IMR-90 (cell line): Measurements from ENCODE around the gene RAB1B. TPM values are rescaled to one million over a fixed set of nuclear protein-coding genes. Genes with fewer than 3 reads are reported as not detected.

Experiments used
- ATAC-seq: fragments of 200-7000 bp; cut with Tn5 transposase; 2 replicates; pipeline ENCODE4 v1.9.1; 2020; ENCODE audit warnings: low read depth, mild to moderate bottlenecking, moderate library complexity
- BruUV-seq: library from RNA; stranded (reverse); fragments of 400-500 nt; replicated peaks from 2 replicates; lab custom pipeline; 2021; lab: Mats Ljungman, UMichigan
- CTCF ChIA-PET: fragments of 300-600 bp; formaldehyde crosslinking; extraction: SDS; loops from one replicate; lab custom pipeline; 2021; ENCODE audit warnings: antibody characterized with exemption; lab: Yijun Ruan, JAX
- POLR2A ChIA-PET: fragments of 300-600 bp; sonication (Branson Sonifier 250); formaldehyde crosslinking; loops from one replicate; lab custom pipeline; 2022; ENCODE audit warnings: antibody characterized with exemption; ENCODE audit not compliant: unreplicated experiment; lab: Charles Lee
- DNase-seq: peaks from one replicate; pipeline ENCODE4 v3.0.0; 2013
- H2AFZ ChIP-seq: replicated peaks from 2 replicates; pipeline ENCODE3; 2013; ENCODE audit warnings: low read length, mild to moderate bottlenecking; ENCODE audit not compliant: poor library complexity
- H2AK5ac ChIP-seq: 2 replicates; pipeline ENCODE4 v1.6.1; 2013; ENCODE audit warnings: low read depth, low read length, inconsistent platforms
- H2AK9ac ChIP-seq: replicated peaks from 2 replicates; pipeline ENCODE3; 2013; ENCODE audit warnings: mild to moderate bottlenecking, low read depth, low read length, moderate library complexity; ENCODE audit not compliant: poor library complexity
- H2BK120ac ChIP-seq: 2 replicates; pipeline ENCODE4 v1.6.1; 2013; ENCODE audit warnings: low read depth, low read length, inconsistent platforms
- H2BK15ac ChIP-seq: 3 replicates; pipeline ENCODE4 v1.6.1; 2013; ENCODE audit warnings: low read depth, low read length, inconsistent platforms
- H2BK20ac ChIP-seq: 2 replicates; pipeline ENCODE4 v1.6.1; 2013; ENCODE audit warnings: low read depth, mild to moderate bottlenecking, inconsistent platforms, low read length, moderate library complexity
- H2BK5ac ChIP-seq: 2 replicates; pipeline ENCODE4 v1.6.1; 2013; ENCODE audit warnings: mild to moderate bottlenecking, low read depth, low read length, inconsistent platforms; ENCODE audit not compliant: poor library complexity, severe bottlenecking
- H3K14ac ChIP-seq: replicated peaks from 2 replicates; pipeline ENCODE4 v1.6.1; 2013; ENCODE audit warnings: low read depth, low read length, inconsistent platforms
- H3K18ac ChIP-seq: 2 replicates; pipeline ENCODE4 v1.6.1; 2013; ENCODE audit warnings: low read depth, low read length, control low read depth
- H3K23ac ChIP-seq: 2 replicates; pipeline ENCODE4 v1.6.1; 2013; ENCODE audit warnings: low read depth, low read length, inconsistent platforms
- H3K27ac ChIP-seq: 2 replicates; pipeline ENCODE4 v1.5.1; 2013; ENCODE audit warnings: mild to moderate bottlenecking, control low read depth, low read length; ENCODE audit not compliant: insufficient read depth
- H3K27me3 ChIP-seq: 2 replicates; pipeline ENCODE4 v1.6.1; 2013; ENCODE audit warnings: low read length; ENCODE audit not compliant: control insufficient read depth, insufficient read depth
- H3K36me3 ChIP-seq: 2 replicates; pipeline ENCODE4 v1.6.1; 2013; ENCODE audit warnings: low read length, mixed read lengths; ENCODE audit not compliant: control insufficient read depth, insufficient read depth
- H3K4ac ChIP-seq: 2 replicates; pipeline ENCODE4 v1.6.1; 2013; ENCODE audit warnings: low read depth, low read length, inconsistent platforms
- H3K4me1 ChIP-seq: 2 replicates; pipeline ENCODE4 v1.6.1; 2013; ENCODE audit warnings: low read length, mixed read lengths; ENCODE audit not compliant: control insufficient read depth, insufficient read depth
- H3K4me2 ChIP-seq: 2 replicates; pipeline ENCODE4 v1.6.1; 2013; ENCODE audit warnings: low read depth, mild to moderate bottlenecking, control low read depth, low read length, moderate library complexity
- H3K4me3 ChIP-seq: 2 replicates; pipeline ENCODE4 v1.5.1; 2013; ENCODE audit warnings: low read depth, mild to moderate bottlenecking, control low read depth, low read length, moderate library complexity; ENCODE audit not compliant: insufficient read depth
- H3K56ac ChIP-seq: 2 replicates; pipeline ENCODE4 v1.6.1; 2013; ENCODE audit warnings: low read length, inconsistent platforms; ENCODE audit not compliant: insufficient read depth; ENCODE audit errors: extremely low read depth
- H3K79me1 ChIP-seq, 2 experiments: 2 replicates each; pipeline ENCODE4 v1.6.1; 2013; ENCODE audit warnings: low read length in 2 of 2, inconsistent platforms in 1 of 2, low read depth in 1 of 2
- H3K9ac ChIP-seq: 2 replicates; pipeline ENCODE4 v1.6.1; 2013; ENCODE audit warnings: low read depth, low read length, control low read depth
- H3K9me1 ChIP-seq: 2 replicates; pipeline ENCODE4 v1.6.1; 2013; ENCODE audit warnings: low read length, inconsistent platforms; ENCODE audit not compliant: insufficient read depth
- H3K9me3 ChIP-seq: 2 replicates; pipeline ENCODE4 v1.6.1; 2013; ENCODE audit warnings: low read length; ENCODE audit not compliant: control insufficient read depth, insufficient read depth
- H4K20me1 ChIP-seq: 2 replicates; pipeline ENCODE4 v1.6.1; 2013; ENCODE audit warnings: low read length, inconsistent platforms; ENCODE audit not compliant: insufficient read depth
- H4K5ac ChIP-seq: 2 replicates; pipeline ENCODE4 v1.6.1; 2013; ENCODE audit warnings: mild to moderate bottlenecking, low read depth, low read length, control low read depth
- H4K8ac ChIP-seq, 2 experiments: 2 replicates each; pipeline ENCODE4 v1.6.1; 2013; ENCODE audit warnings: low read depth in 2 of 2, low read length in 2 of 2, control low read depth in 1 of 2, inconsistent platforms in 1 of 2
- H4K91ac ChIP-seq: 2 replicates; pipeline ENCODE4 v1.6.1; 2013; ENCODE audit warnings: low read depth, low read length, inconsistent platforms; ENCODE audit not compliant: insufficient read depth
- BHLHE40 ChIP-seq: fragments of 150-350 bp; IDR thresholded peaks from 2 replicates; pipeline ENCODE4 v1.6.1; 2016; ENCODE audit warnings: mild to moderate bottlenecking, low read depth, low read length
- CEBPB ChIP-seq: IDR thresholded peaks from 2 replicates; pipeline ENCODE4 v1.6.1; 2012; ENCODE audit warnings: low read depth, low read length, improper control_type of control experiment
- CHD1 ChIP-seq: IDR thresholded peaks from 2 replicates; pipeline ENCODE4 v1.6.1; 2012; ENCODE audit warnings: low read depth, low read length, improper control_type of control experiment
- CTCF ChIP-seq: conservative IDR thresholded peaks from 2 replicates; pipeline ENCODE4 v1.5.1; 2012; ENCODE audit warnings: mild to moderate bottlenecking, low read depth, low read length, improper control_type of control experiment
- ELK1 ChIP-seq: fragments of 150-350 bp; IDR thresholded peaks from 2 replicates; pipeline ENCODE4 v1.6.1; 2016; ENCODE audit warnings: low read depth, mild to moderate bottlenecking, low read length, moderate library complexity, borderline replicate concordance
- FOS ChIP-seq: fragments of 150-350 bp; IDR thresholded peaks from 2 replicates; pipeline ENCODE4 v1.6.1; 2016; ENCODE audit warnings: low read depth, low read length
- MAFK ChIP-seq: IDR thresholded peaks from 2 replicates; pipeline ENCODE4 v1.6.1; 2012; ENCODE audit warnings: low read depth, low read length, improper control_type of control experiment
- NFE2L2 ChIP-seq: fragments of 150-350 bp; IDR thresholded peaks from 2 replicates; pipeline ENCODE4 v1.6.1; 2016; ENCODE audit warnings: low read depth, mild to moderate bottlenecking, low read length
- POLR2A ChIP-seq: IDR thresholded peaks from 2 replicates; pipeline ENCODE4 v1.6.1; 2012; ENCODE audit warnings: mild to moderate bottlenecking, low read depth, low read length
- RAD21 ChIP-seq: IDR thresholded peaks from 2 replicates; pipeline ENCODE4 v1.6.1; 2012; ENCODE audit warnings: low read length, improper control_type of control experiment
- RCOR1 ChIP-seq: IDR thresholded peaks from 2 replicates; pipeline ENCODE4 v1.6.1; 2012; ENCODE audit warnings: mild to moderate bottlenecking, low read length, improper control_type of control experiment; ENCODE audit not compliant: insufficient replicate concordance
- RFX5 ChIP-seq: IDR thresholded peaks from 2 replicates; pipeline ENCODE4 v1.8.0; 2012; ENCODE audit warnings: low read depth, mild to moderate bottlenecking, low read length, moderate library complexity
- SMC3 ChIP-seq: fragments of 150-350 bp; IDR thresholded peaks from 2 replicates; pipeline ENCODE4 v1.6.1; 2016; ENCODE audit warnings: low read depth, mild to moderate bottlenecking, antibody characterized with exemption, low read length, moderate library complexity
- WGBS, 2 experiments: methylation state at CpG; one replicate each; pipeline versions ENCODE4 v1.1.5 to v1.1.7; 2013; ENCODE audit warnings: missing lambda C conversion rate in 2 of 2; ENCODE audit not compliant: insufficient read length in 1 of 2; ENCODE audit errors: extremely low coverage in 2 of 2; 5-methylcytosine and 5-hydroxymethylcytosine counted together
- dilution Hi-C: fragments of 300-500 bp; cut with HindIII; formaldehyde crosslinking; loops from one replicate; pipeline ENCODE4 v1.14.3; 2018; ENCODE audit warnings: low sequenced_read_pairs; ENCODE audit not compliant: unreplicated experiment
- in situ Hi-C: fragments of 300-500 bp; cut with MboI; formaldehyde crosslinking; loops from 3 replicates; pipeline ENCODE4 v1.14.3; 2019; ENCODE audit warnings: low sequenced_read_pairs, inconsistent platforms, mixed read lengths
- intact Hi-C: fragments of 100-400 bp; cut with micrococcal nuclease; formaldehyde crosslinking; loops from 2 replicates; pipeline ENCODE4 v1.10.0; 2022
- polyA plus RNA-seq, 3 experiments: library from polyadenylated mRNA; depleted of rRNA; stranded (reverse); fragments of >200 nt; gene quantifications; 2 replicates each; pipeline ENCODE4 v1.2.3, GENCODE V29; 2012; ENCODE audit warnings: low replicate concordance in 1 of 3
- total RNA-seq: library from RNA; depleted of rRNA; stranded (reverse); fragments of >200 nt; gene quantifications from 2 replicates; pipeline ENCODE4 v1.2.3, GENCODE V29; 2012

The RAB1B gene
- total and polyA plus RNA-seq, 2 of the 4 experiments (the other 2 are of a cell fraction): 83.7 to 248 TPM

- Histone ChIP-seq H3K9me3 (no peaks in the 10 kb centered on the region), H4K20me1 (peaks cover 15% of the 10 kb centered on the region), H2BK15ac (no peak within 1 kb of the TSS; the same call in 2 of the 3 replicates), H2BK120ac (peak within 1 kb of the TSS; percentile 43), H3K23ac (peak within 1 kb of the TSS; percentile 91), H2AK9ac (peak within 1 kb of the TSS; percentile 99), H2AK5ac (peak within 1 kb of the TSS; percentile 90), H3K9ac (peak within 1 kb of the TSS; percentile 99), H3K56ac (peak within 1 kb of the TSS; percentile 90), H3K14ac (peak within 1 kb of the TSS; percentile 99), H3K4me2 (peak within 1 kb of the TSS; percentile 98), H2BK5ac (peak within 1 kb of the TSS; percentile 93), H2AFZ (peak within 1 kb of the TSS; percentile 98), H3K4me3 (peak within 1 kb of the TSS; percentile 69), H3K36me3 (peaks cover 16% of the 10 kb centered on the region; the same call in 1 of the 2 replicates), H3K18ac (peak within 1 kb of the TSS; percentile 38), H3K79me1 (peaks cover 15 to 40% of the 10 kb centered on the region in 2 experiments; a peak in 3 of 4 replicates), H4K5ac (peak within 1 kb of the TSS; percentile 92), H3K27me3 (peaks cover 29% of the 10 kb centered on the region), H4K91ac (peak within 1 kb of the TSS; percentile 95), H3K4ac (peak within 1 kb of the TSS; percentile 98), H2BK20ac (no peak within 1 kb of the TSS; the same call in 1 of the 2 replicates), H4K8ac (peak within 1 kb of the TSS; percentile 93 to 98), H3K9me1 (peaks cover 17% of the 10 kb centered on the region), H3K27ac (peak within 1 kb of the TSS; percentile 86), H3K4me1 (peaks cover 11% of the 10 kb centered on the region)
- in situ Hi-C loops (no loop called here), intact Hi-C loops (loop anchor here (1.0 to 2.0 kb wide), 2 partner anchors 39 to 66 kb away; no protein-coding TSS in a partner anchor), dilution Hi-C loops (no loop called here)
- BruUV-seq: no TSS peak
- ATAC-seq (peak; percentile 95), DNase-seq (peak; percentile 100)
- POLR2A ChIA-PET: interaction anchor here (0.6 to 1.2 kb wide), 7 partner anchors 8 to 236 kb away, joined by 3 to 16 read pairs (median 3); partner anchors contain the start of gene CD248
- CTCF ChIA-PET: interaction anchor here (0.6 to 1.0 kb wide), 2 partner anchors 28 to 810 kb away, joined by 3 read pairs; no protein-coding TSS in a partner anchor
- WGBS, 2 experiments: 0% methylated on average over 50 of the region's 87 CpGs; no CpG with 5 or more reads in 1 of the 2 experiments
- TF ChIP-seq MAFK (no peak), RAD21 (no peak), POLR2A (peak; percentile 97), SMC3 (no peak), NFE2L2 (no peak), CHD1 (no peak), BHLHE40 (no peak), FOS (peak; percentile 41; the same call in 1 of the 2 replicates), RFX5 (no peak), RCOR1 (no peak), CTCF (no peak), ELK1 (no peak), CEBPB (0 out of 2 replicates have a peak, but pooled peaks have one; percentile 8)
Measured at GRCh38 chr11:66288671-66289547, 20.5 kb downstream of the RAB1B start, which contains the start of gene YIF1A. Gene YIF1A, minus strand, starts transcription at chr11:66289143. Its CDS starts 158 bp downstream, at chr11:66288985.
